Uterus (tissue), 2 donors: ENCODE measurements around the gene OTOGL.

Source experiments
- CTCF ChIP-seq, 4 experiments: fragments of 200-600 bp in 2 of 4; fragments of 450-650 bp in 2 of 4; sonication (generic) in 2 of 4; IDR thresholded peaks; one replicate each; pipeline ENCODE4 v1.5.1; 2016 to 2019; ENCODE audit warnings: antibody characterized with exemption in 4 of 4, mild to moderate bottlenecking in 2 of 4, moderate library complexity in 1 of 4
- POLR2A ChIP-seq, 2 donors: fragments of 450-650 bp; IDR thresholded peaks; one replicate each; pipeline ENCODE4 v1.6.1; 2016; ENCODE audit warnings: antibody characterized with exemption in 2 of 2, mild to moderate bottlenecking in 1 of 2, moderate library complexity in 1 of 2

GRCh38 chr12:80056232-80056631, 43.1 kb upstream of the OTOGL start:
- no peak for TF ChIP-seq POLR2A (IDR thresholded peaks at IDR 0.05)
- no peak for TF ChIP-seq CTCF (IDR thresholded peaks at IDR 0.05)
